Motor neuron (in vitro differentiated cells): ENCODE data around the gene RPRD1A. TPM values are rescaled to one million over a fixed set of nuclear protein-coding genes. Genes with fewer than 3 reads are reported as not detected.
"Not testable (repeated sequence)": the region's sequence is repeated elsewhere in the genome, so short reads cannot be mapped to it uniquely, and the experiment has no call there.

ENCODE experiments used
- ATAC-seq, 8 experiments: fragments of 200-7000 bp; cut with Tn5 transposase; replicated peaks in 6 of 8; 2 replicates each; pipeline ENCODE4 v1.8.0; 2021; ENCODE audit warnings: mild to moderate bottlenecking in 8 of 8, moderate library complexity in 8 of 8
- H3K27ac ChIP-seq, 2 donors: fragments of 250-450 bp; sonication (Bioruptor Pico); 2 replicates each; pipeline ENCODE4 v1.9.0; 2021; ENCODE audit warnings: antibody characterized with exemption in 2 of 2, mild to moderate bottlenecking in 2 of 2, moderate library complexity in 1 of 2
- H3K4me1 ChIP-seq, 2 donors: fragments of 250-450 bp; sonication (Bioruptor Pico); replicated peaks in 1 of 2; 2 replicates each; pipeline ENCODE4 v1.6.1; 2021; ENCODE audit warnings: antibody characterized with exemption in 2 of 2, mild to moderate bottlenecking in 2 of 2, moderate library complexity in 1 of 2
- H3K4me3 ChIP-seq, 5 donors: fragments of 250-450 bp; sonication (Bioruptor Pico); 2 replicates each; pipeline ENCODE4 v1.9.0; 2021; ENCODE audit warnings: antibody characterized with exemption in 5 of 5, mild to moderate bottlenecking in 5 of 5, moderate library complexity in 4 of 5
- WGBS, 10 experiments: fragments of 450-650 bp; shearing (Covaris generic); methylation state at CpG; one replicate each; pipeline ENCODE4 v1.0.0; 2022; 5-methylcytosine and 5-hydroxymethylcytosine counted together
- in situ Hi-C, 9 experiments: fragments of 400-800 bp; cut with MboI; loops; one replicate each; pipeline ENCODE4 v1.15.0; 2021; ENCODE audit warnings: low sequenced_read_pairs in 9 of 9, low pct_unique_long_range_greater_than_20kb in 2 of 9; ENCODE audit not compliant: unreplicated experiment in 9 of 9
- total RNA-seq, 8 experiments: library from RNA; unstranded; fragments of 300-600 nt; gene quantifications; 2 replicates each; pipeline versions ENCODE4 v1.2.3 to v1.2.4, GENCODE V29; 2022

RPRD1A gene
- total RNA-seq, 8 experiments from 2014 or later, result 39.8 to 79.4 (median 66.1) TPM

DNA sequence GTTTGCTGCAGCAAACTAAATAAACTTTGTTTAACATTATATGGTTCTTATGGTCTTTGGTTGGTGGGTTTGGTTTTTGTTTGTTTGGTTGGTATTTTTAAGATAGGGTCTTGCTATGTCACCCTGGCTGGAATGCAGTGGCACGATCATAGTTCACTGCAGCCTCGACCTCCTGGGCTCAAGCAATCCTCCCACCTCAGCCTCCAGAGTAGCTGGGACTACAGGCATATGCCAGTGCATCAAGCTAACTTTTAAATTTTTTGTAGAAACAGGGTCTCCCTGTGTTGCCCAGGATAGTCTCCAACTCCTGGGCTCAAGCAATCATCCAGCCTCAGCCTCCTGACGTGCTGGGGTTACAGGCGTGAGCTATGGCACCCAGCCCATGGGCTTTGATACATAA is 7.1 kb upstream of the RPRD1A start:
- no peak for ATAC-seq
- in situ Hi-C loops, result no loop called here
- Histone ChIP-seq H3K27ac (no peak overlapping the region), H3K4me3 (no peak overlapping the region), H3K4me1 (no peaks in the 10 kb centered on the region)
- 59 to 100% (median 86%) methylated on average over 1 to 4 of the region's 4 CpGs; no CpG with 5 or more reads in 1 of the 10 experiments for WGBS, 10 experiments

DNA sequence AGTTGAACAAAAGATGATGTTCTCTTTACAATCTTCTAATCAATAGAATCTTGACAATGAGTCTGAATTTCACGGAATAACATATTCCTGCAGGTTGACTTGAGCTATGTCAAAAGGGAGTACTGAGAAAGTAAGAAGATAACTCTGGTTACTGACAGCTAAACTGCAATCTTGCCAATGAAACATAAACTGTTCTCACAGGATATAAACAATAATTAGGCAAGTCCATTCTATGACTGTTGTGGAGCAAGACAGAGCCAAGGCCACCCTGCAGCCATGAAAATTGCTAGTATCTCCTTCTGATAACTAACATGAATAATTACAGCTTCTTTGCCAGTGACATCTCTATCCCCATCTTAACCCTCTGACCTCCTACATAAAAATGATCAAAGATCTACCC is 6.3 kb upstream of the RPRD1A start:
- no peak overlapping the region for H3K27ac ChIP-seq
- H3K4me1 ChIP-seq, result no peaks in the 10 kb centered on the region
- no peak for ATAC-seq
- WGBS, 10 experiments, result 20 to 88% (median 75%) methylated on average over 1 of the region's 1 CpG; no CpG with 5 or more reads in 3 of the 10 experiments
- H3K4me3 ChIP-seq, result no peak overlapping the region
- in situ Hi-C loops, result no loop called here

DNA sequence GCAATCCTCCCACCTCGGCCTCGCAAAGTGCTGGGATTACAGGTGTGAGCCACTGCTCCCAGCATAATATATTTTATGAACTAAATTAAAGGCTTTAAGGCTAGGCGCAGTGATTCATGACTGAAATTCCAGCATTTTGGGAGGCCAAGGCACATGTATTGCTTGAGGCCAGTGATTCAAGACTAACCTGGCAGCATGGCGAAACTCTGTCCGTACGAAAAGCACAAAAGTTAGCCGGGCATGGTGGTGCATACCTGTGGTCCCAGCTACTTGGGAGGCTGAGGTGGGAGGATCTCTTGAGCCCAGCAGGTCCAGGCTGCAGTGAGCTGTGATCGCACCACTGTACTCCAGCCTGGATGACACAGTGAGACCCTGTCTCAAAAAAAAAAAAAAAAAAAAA is 5.0 kb upstream of the RPRD1A start:
- in situ Hi-C loops, result not testable (repeated sequence)
- WGBS, 10 experiments, result 87 to 100% (median 100%) methylated on average over 2 to 8 of the region's 8 CpGs; no CpG with 5 or more reads in 2 of the 10 experiments

DNA sequence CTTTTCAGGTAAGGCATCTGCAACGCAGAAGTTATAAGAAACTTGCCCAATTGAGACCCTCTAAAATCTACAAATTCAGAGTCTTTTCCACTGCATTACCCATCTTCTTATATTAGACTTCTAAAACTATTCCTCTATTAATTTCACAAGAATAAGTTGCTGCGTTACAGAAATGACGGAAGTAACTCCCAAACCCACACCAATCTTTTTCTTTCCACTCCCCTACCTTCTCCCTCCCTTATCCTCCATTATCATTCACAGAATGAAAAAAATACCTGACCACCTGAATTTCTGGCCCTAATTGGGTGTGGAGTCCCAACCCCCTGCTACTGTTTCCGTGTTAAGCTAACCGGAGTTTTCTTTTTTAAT is 689 bp downstream of the RPRD1A start:
- in situ Hi-C loops, result no loop called here
- ATAC-seq, result no peak
- 0 to 8% (median 0%) methylated on average over 1 to 5 of the region's 5 CpGs for WGBS, 10 experiments
- peak overlapping the region; percentile 86 to 89 for H3K27ac ChIP-seq
- H3K4me3 ChIP-seq, result peak overlapping the region; percentile 64 to 91 (median 70)
- peaks cover 2 to 12% of the 10 kb centered on the region in 2 donors for H3K4me1 ChIP-seq

More for the DNA sequence above, 5.0 kb upstream of the RPRD1A start:
- ATAC-seq, H3K4me3 ChIP-seq, H3K27ac ChIP-seq, H3K4me1 ChIP-seq: not testable (repeated sequence)

DNA sequence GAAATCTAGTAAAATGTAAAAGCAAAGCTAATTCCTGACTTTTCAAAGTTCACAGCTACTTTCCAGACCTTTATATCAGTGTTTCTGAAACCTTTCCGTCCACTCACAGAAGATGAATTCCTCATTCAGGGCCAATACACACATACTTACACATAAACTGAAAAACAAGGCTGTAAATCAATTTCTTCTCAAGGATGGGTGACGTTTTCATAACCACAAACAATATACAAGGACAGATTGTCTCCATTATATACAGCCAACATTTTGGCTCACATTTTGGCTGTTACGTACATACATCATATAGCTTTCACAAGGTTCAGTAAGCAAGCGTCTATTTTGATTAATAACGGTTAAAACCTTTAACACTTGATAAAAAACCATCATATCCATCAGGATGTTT is 1.4 kb downstream of the RPRD1A start:
- WGBS, 10 experiments, result 6 to 100% (median 13%) methylated on average over 1 to 5 of the region's 5 CpGs
- H3K4me1 ChIP-seq, result peaks cover 2 to 12% of the 10 kb centered on the region in 2 donors
- H3K27ac ChIP-seq, result no peak overlapping the region
- in situ Hi-C loops, result no loop called here
- ATAC-seq, result no peak
- peak overlapping the region; percentile 64 to 91 (median 70) for H3K4me3 ChIP-seq

DNA sequence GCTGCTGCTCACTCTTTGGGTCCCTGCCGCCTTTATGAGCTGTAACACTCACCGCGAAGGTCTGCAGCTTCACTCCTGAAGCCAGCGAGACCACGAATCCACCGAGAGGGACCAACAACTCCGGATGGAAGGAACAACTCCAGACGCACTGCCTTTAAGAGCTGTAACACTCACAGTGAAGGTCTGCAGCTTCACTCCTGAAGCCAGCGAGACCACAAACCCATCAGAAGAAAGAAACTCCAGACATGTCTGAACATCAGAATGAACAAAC is 2.6 kb downstream of the RPRD1A start:
- H3K4me3 ChIP-seq, in situ Hi-C loops: not testable (repeated sequence)

DNA sequence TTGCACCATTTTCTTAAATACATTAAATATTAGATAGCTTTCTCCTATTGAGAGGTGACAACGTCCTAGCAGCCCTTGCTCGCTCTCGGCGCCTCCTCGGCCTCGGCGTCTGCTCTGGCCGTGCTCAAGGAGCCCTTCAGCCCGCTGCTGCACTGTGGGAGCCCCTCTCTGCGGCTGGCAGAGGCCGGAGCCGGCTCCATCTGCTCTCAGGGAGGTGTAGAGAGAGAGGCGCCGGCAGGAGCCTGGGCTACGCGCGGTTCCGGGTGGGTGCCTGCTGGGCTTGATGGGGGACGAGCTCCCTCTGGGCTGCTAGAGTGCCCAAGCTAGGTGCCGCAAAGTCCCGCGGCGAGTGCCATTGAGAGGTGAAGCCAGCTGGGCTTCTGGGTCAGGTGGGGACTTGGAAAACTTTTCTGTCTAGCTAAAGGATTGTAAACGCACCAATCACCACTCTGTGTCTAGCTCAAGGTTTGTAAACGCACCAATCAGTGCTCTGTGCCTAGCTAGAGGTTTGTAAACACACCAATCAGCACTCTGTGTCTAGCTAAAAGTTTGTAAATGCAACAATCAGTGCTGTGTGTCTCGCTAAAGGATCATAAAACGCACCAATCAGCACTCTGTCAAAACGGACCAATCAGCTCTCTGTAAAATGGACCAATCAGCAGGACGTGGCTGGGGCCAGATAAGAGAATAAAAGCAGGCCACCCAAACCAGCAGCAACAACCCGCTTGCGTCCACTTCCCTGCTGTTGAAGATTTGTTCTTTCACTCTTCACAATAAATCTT is 3.1 kb downstream of the RPRD1A start:
- 90 to 100% (median 98%) methylated on average over 1 to 18 of the region's 31 CpGs; no CpG with 5 or more reads in 3 of the 10 experiments for WGBS, 10 experiments
- no peak for ATAC-seq
- in situ Hi-C loops, result no loop called here

More for the DNA sequence above, 2.6 kb downstream of the RPRD1A start:
- 90 to 100% (median 95%) methylated on average over 1 to 8 of the region's 9 CpGs; no CpG with 5 or more reads in 5 of the 10 experiments for WGBS, 10 experiments
- ATAC-seq, H3K27ac ChIP-seq: not testable (repeated sequence)
- H3K4me1 ChIP-seq, result peaks cover 2 to 12% of the 10 kb centered on the region in 2 donors

DNA sequence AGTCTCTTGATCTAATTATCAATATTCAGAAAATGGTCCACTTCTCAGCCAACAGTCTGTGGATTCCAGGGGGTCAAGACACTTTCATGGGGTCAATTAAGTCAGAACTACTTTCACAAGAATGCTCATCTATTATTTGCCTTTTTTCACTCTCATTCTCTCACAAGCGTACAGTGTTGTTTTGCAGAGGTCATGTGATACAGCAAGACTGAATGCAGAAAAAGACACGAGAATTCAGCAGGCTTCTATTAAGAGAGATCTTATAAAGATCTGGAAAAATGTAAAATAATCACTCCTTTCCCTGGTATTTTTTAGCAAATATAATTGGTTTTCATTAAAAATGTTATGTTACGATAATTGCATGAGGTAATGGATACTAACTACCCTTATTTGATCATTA is 8.7 kb downstream of the RPRD1A start:
- in situ Hi-C loops, result no loop called here
- ATAC-seq, result no peak
- H3K27ac ChIP-seq, result no peak overlapping the region
- H3K4me1 ChIP-seq, result no peaks in the 10 kb centered on the region
- 84 to 100% (median 100%) methylated on average over 1 to 3 of the region's 3 CpGs; no CpG with 5 or more reads in 1 of the 10 experiments for WGBS, 10 experiments
- no peak overlapping the region for H3K4me3 ChIP-seq

More for the DNA sequence above, 3.1 kb downstream of the RPRD1A start:
- Histone ChIP-seq H3K27ac (no peak overlapping the region), H3K4me1 (peaks cover 2 to 12% of the 10 kb centered on the region in 2 donors), H3K4me3 (no peak overlapping the region)

DNA sequence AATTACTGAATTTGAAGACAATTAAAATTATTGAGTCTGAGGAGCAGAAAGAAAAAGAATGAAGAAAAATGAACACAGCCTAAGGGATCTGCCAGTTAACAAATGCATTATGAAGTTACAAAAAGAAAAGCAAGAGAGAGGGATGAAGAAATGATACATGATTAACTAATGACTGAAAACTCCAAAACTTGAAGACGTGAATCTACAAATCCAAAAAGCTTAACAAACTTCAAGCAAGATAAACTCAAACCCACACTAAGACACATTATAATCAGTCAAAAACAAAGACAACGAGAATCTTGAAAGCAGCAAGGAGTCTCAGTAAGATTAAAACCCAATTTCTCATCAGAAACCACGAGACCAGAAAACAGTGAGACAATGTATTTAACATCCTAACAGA is 15.6 kb downstream of the RPRD1A start:
- no peak overlapping the region for H3K27ac ChIP-seq
- in situ Hi-C loops, result no loop called here
- WGBS, 10 experiments, result 47 to 98% (median 91%) methylated on average over 2 to 3 of the region's 3 CpGs
- H3K4me3 ChIP-seq, result no peak overlapping the region
- H3K4me1 ChIP-seq, result no peaks in the 10 kb centered on the region
- ATAC-seq, result no peak

DNA sequence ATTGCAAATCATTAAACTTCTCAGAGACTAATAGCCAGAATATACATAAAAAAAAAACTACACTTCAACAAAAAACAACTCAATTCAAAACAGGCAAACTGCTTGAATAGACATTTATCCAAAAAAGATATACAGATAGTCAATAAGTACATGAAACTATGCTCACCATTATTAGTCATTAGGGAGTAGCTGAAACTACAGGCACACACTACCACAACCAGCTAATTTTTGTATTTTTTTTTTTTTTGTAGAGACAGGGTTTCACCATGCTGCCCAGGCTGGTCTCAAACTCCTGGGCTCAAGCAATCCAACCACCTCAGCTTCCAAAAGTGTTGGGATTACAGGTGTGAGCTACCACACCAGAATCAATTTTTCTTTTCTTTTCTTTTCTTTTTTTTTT is 16.9 kb downstream of the RPRD1A start:
- Histone ChIP-seq H3K4me1 (no peaks in the 10 kb centered on the region), H3K27ac (no peak overlapping the region), H3K4me3 (no peak overlapping the region)
- ATAC-seq, result no peak
- in situ Hi-C loops, result no loop called here

DNA sequence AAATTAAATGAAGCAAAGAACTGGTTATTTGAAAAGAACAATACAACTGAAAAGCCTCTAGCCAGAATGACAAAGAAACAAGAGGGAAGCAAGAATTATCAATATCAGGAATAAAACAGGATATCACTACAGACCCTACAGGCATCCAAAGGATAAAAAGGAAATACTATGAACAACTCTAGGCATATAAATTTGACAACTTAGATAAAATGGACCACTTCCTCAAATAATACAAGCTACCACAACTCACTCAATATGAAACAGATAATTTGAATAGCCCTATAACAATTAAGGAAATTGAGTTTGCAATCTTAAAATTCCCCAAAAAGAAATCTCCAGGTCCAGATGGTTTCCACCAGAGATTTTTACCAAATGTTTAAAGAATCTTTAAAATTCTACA is 19.8 kb downstream of the RPRD1A start:
- Histone ChIP-seq H3K27ac (no peak overlapping the region), H3K4me3 (no peak overlapping the region), H3K4me1 (no peaks in the 10 kb centered on the region)
- no peak for ATAC-seq
- in situ Hi-C loops, result no loop called here

DNA sequence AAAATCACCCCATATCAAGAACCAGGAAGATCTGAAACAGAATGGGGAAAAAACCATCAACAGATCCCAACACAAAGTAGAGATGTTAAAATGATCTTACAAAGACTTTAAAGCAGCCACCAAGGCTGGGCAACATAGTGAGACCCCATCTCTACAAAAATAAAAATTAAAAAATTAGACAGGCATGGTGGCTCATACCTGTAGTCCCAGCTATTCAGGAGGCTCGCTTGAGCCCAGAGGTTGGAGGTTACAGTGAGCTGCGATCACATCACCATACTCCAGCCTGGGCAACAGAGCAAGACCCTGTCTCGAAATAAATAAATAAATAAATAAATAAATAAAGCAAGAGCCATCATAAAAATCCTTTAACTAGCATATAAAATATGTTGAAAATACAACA is 20.5 kb downstream of the RPRD1A start:
- WGBS, 10 experiments, result 83 to 100% (median 100%) methylated on average over 1 to 3 of the region's 3 CpGs
- Histone ChIP-seq H3K4me3 (no peak overlapping the region), H3K27ac (no peak overlapping the region), H3K4me1 (no peaks in the 10 kb centered on the region)
- in situ Hi-C loops, result no loop called here
- no peak for ATAC-seq

DNA sequence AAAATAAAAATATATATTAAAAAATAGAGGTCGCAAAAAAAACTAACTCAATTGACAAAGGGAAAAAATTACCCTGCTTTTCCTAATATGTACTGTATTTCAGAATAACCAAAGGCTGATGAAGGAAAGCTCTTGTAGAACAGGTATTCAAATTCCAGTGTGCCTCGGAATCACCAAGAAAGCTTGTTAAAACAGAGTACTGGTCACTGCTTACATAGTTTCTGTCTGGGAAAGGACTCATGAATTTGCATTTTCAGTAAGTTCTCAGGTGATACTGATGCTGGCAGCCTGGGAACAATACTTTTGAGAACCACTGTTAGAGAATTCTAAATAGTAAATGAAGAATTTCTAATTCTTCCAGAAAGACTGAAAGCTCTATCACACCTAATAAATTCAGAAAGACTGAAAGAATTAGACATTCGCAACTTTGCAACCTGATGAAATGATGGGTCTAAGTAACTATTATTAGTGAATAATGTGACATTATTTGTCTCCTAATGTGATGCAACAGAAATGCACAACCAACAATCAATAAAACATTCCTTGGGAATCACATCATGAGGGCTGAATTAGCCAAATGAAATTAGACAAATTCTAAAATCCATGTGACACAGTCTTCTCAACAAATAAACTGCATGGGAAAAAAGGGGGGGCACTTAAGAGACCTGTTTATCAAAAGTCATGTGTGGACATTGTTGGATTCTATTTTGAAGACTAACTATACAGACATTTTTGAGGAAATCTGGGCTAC is 21.9 kb downstream of the RPRD1A start:
- H3K27ac ChIP-seq, result no peak overlapping the region
- ATAC-seq, result no peak

DNA sequence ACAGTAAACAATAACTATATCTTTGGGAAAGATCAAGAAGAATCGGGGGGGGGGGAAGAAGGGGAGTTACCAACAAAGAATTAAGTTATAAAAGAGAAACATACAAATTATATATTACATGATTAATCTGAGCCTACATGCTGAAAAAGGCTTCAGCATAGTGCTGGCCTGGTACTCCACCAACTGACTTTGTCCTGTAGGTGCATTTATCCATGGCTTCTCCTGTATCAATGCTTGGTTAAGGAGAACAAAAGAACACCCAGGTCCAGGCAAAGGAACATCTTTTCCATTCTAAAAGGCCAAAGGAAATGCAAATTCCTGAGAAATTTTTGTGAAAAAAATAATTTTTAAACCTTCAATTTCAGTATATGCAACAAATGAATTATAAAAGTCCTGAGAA is 24.2 kb downstream of the RPRD1A start:
- no peak for ATAC-seq
- Histone ChIP-seq H3K27ac (no peak overlapping the region), H3K4me1 (no peaks in the 10 kb centered on the region), H3K4me3 (no peak overlapping the region)
- 40 to 100% (median 78%) methylated on average over 1 of the region's 1 CpG; no CpG with 5 or more reads in 5 of the 10 experiments for WGBS, 10 experiments
- in situ Hi-C loops, result no loop called here

More for the DNA sequence above, 21.9 kb downstream of the RPRD1A start:
- WGBS, 10 experiments, result 50 to 100% (median 67%) methylated on average over 1 to 3 of the region's 3 CpGs; no CpG with 5 or more reads in 1 of the 10 experiments
- H3K4me1 ChIP-seq, result no peaks in the 10 kb centered on the region
- in situ Hi-C loops, result no loop called here
- no peak overlapping the region for H3K4me3 ChIP-seq
